ENCODE measurements around the gene ARL2BP. TPM values are rescaled to one million over a fixed set of nuclear protein-coding genes. Genes with fewer than 3 reads are reported as not detected.

ARL2BP gene
- total RNA-seq, 2 donors from 2014 or later = 54.7 to 64.0 TPM

- Histone ChIP-seq H3K36me3 (peaks cover 7% of the 10 kb centered on the region), H3K4me3 (no peak overlapping the region), H3K9me3 (no peaks in the 10 kb centered on the region), H3K27me3 (replicated peaks; ENCODE audit: insufficient read depth) (no peaks in the 10 kb centered on the region), H3K27ac (no peak overlapping the region), H3K4me1 (ENCODE audit: control insufficient read depth in 1 of 2, low read depth in 2 of 2) (no peaks in the 10 kb centered on the region)
- DNase-seq (ENCODE audit: low spot score) (no peak), ATAC-seq (ENCODE audit: insufficient number of reproducible peaks, low FRiP score, low read depth) (no peak)
- TF ChIP-seq CTCF (IDR thresholded peaks at IDR 0.05) = no peak
These were observed 13.9 kb downstream of the ARL2BP start for GRCh38 chr16:57258910-57259475.

DNA sequence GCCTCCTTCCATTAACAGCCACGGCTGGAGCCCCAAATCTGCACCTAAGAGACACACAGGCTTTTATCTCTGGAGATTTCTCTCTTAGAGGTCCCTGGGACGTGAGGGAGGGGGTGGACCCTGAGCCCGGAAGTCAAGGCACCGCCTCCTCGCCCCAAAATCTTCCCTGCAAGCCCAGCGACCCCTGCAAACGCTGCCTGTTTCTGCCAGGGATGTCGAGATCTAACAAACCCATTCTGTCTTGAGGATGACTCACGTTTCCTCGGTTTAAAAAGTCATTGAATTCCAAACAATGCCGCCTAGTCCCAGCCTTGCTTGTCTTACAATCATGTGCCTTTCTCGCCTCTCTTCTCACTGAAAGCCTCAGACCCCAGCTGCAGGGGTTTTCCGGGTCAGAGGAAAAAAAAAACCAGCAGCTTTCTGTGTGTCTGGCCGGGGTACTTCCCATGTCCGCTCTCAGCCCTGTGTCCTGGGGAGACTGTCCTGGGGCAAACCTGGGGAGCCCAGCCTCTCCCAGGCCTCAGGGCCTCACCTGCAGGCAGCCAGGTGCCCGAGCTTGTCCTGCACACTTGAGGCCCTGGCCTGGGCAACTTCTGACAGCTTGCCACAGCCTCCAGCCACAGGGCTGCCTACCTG lies 15.4 kb downstream of the ARL2BP start:
- H3K4me3 ChIP-seq = no peak overlapping the region

DNA sequence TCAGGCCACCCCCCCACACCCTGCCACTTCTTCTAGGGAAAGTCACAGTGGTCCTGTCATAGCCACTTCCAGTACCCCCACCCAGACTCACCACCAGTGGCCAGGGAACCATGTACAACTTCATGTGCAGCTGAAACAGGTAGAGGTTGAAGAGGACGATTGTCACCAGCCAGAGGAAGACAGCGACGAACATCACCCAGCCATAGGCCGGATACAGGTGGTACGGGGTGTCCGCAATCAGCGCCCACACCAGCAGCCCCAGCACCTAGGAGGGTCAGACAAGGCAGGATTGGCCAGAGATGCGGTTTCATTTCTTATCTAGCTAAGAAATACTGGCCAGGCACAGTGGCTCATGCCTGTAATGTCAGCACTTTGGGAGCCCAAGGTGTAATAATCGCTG lies 16.7 kb downstream of the ARL2BP start:
- no peak for TF ChIP-seq CTCF (IDR thresholded peaks at IDR 0.05)
- Histone ChIP-seq H3K4me1 (ENCODE audit: control insufficient read depth in 1 of 2, low read depth in 2 of 2) (peaks cover 0 to 9% of the 10 kb centered on the region in 2 donors), H3K27me3 (replicated peaks; ENCODE audit: insufficient read depth) (no peaks in the 10 kb centered on the region), H3K36me3 (no peaks in the 10 kb centered on the region), H3K4me3 (no peak overlapping the region), H3K9me3 (no peaks in the 10 kb centered on the region), H3K27ac (no peak overlapping the region)
- DNase-seq (ENCODE audit: low spot score) (no peak), ATAC-seq (ENCODE audit: insufficient number of reproducible peaks, low FRiP score, low read depth) (no peak)

More for the DNA sequence above, 15.4 kb downstream of the ARL2BP start:
- DNase-seq (ENCODE audit: low spot score) (no peak), ATAC-seq (ENCODE audit: insufficient number of reproducible peaks, low FRiP score, low read depth) (no peak)
- Histone ChIP-seq H3K27me3 (replicated peaks; ENCODE audit: insufficient read depth) (no peaks in the 10 kb centered on the region), H3K9me3 (no peaks in the 10 kb centered on the region), H3K4me1 (ENCODE audit: control insufficient read depth in 1 of 2, low read depth in 2 of 2) (no peaks in the 10 kb centered on the region), H3K36me3 (peaks cover 2% of the 10 kb centered on the region), H3K27ac (no peak overlapping the region)
- TF ChIP-seq CTCF (IDR thresholded peaks at IDR 0.05) = no peak

DNA sequence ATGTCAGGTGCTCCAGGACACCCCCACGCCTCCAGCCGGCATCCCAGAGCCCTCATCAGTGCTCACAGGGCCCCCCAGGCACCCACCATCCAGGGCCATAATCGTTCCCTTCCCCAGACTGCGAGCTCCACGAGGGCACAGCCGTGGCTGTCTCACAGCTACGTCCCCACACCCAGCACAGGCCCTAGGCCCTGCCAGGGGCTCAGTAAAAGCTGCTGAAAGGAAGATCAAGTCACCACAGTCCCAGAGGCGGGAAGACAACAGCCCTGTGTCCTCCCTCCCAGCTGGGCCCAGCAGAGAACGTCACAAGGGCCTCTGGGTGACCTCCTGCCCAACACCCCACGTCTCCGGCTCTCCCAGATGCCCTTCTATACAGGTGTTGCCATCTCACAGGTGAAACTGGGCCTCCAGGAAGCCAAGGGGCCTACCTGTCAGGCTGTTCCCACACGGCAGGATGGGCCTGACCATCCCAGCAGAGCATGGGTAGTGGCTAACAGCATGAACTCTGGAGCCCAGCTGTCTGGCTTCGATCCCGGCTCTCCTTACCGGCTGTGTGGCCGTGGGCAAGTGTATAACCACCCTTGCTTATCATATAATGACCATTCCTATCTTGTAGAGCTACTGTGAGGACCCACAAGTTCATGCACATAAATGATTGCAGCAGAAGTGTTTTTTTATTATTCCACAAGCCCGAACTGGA lies 17.9 kb downstream of the ARL2BP start:
- Histone ChIP-seq H3K4me1 (ENCODE audit: control insufficient read depth in 1 of 2, low read depth in 2 of 2) (peaks cover 0 to 9% of the 10 kb centered on the region in 2 donors), H3K4me3 (no peak overlapping the region), H3K27me3 (replicated peaks; ENCODE audit: insufficient read depth) (no peaks in the 10 kb centered on the region), H3K27ac (no peak overlapping the region), H3K36me3 (no peaks in the 10 kb centered on the region), H3K9me3 (no peaks in the 10 kb centered on the region)
- no peak for TF ChIP-seq CTCF (IDR thresholded peaks at IDR 0.05)
- ATAC-seq (ENCODE audit: insufficient number of reproducible peaks, low FRiP score, low read depth) (no peak), DNase-seq (ENCODE audit: low spot score) (no peak)

GRCh38 chr16:57263541-57264351 lies 18.7 kb downstream of the ARL2BP start:
- no peak for DNase-seq (ENCODE audit: low spot score)
- no peak for TF ChIP-seq CTCF (IDR thresholded peaks at IDR 0.05)
- no peak for ATAC-seq (ENCODE audit: insufficient number of reproducible peaks, low FRiP score, low read depth)
- Histone ChIP-seq H3K4me1 (ENCODE audit: control insufficient read depth in 1 of 2, low read depth in 2 of 2) (peaks cover 0 to 9% of the 10 kb centered on the region in 2 donors), H3K27ac (no peak overlapping the region), H3K36me3 (no peaks in the 10 kb centered on the region), H3K9me3 (no peaks in the 10 kb centered on the region), H3K4me3 (no peak overlapping the region), H3K27me3 (replicated peaks; ENCODE audit: insufficient read depth) (no peaks in the 10 kb centered on the region)
